Psoas muscle (tissue), 8 donors: ENCODE data around the gene KCNMB1. TPM values are rescaled to one million over a fixed set of nuclear protein-coding genes. Genes with fewer than 3 reads are reported as not detected.

Experiments
- ATAC-seq, 4 donors: fragments of 200-7000 bp; cut with Tn5 transposase; one replicate each; pipeline ENCODE4 v1.9.1; 2020; ENCODE audit warnings: moderate library complexity in 3 of 4, mild to moderate bottlenecking in 2 of 4
- DNase-seq, 2 donors: peaks; one replicate each; pipeline ENCODE4 v3.0.0-alpha.2; 2020
- H3K27ac ChIP-seq: fragments of 200-600 bp; one replicate; pipeline ENCODE4 v1.8.0; 2022
- H3K27me3 ChIP-seq, 3 donors: fragments of 200-600 bp in 1 of 3; one replicate each; pipeline versions ENCODE4 v1.6.1 to v1.8.0; 2013 to 2022; ENCODE audit warnings: low read length in 2 of 3, mild to moderate bottlenecking in 2 of 3, moderate library complexity in 1 of 3; ENCODE audit not compliant: insufficient read depth in 3 of 3
- H3K36me3 ChIP-seq, 2 donors: fragments of 200-600 bp in 1 of 2; one replicate each; pipeline versions ENCODE4 v1.6.1 to v1.8.0; 2013 to 2022; ENCODE audit warnings: low read depth in 1 of 2, mild to moderate bottlenecking in 1 of 2, moderate library complexity in 1 of 2; ENCODE audit not compliant: insufficient read depth in 1 of 2
- H3K4me1 ChIP-seq: fragments of 200-600 bp; one replicate; pipeline ENCODE4 v1.8.0; 2022
- H3K4me3 ChIP-seq: fragments of 200-600 bp; one replicate; pipeline ENCODE4 v1.8.0; 2022; ENCODE audit warnings: mild to moderate bottlenecking
- H3K9me3 ChIP-seq: fragments of 200-600 bp; one replicate; pipeline ENCODE4 v1.8.0; 2022
- CTCF ChIP-seq: fragments of 200-600 bp; IDR thresholded peaks from one replicate; pipeline ENCODE4 v1.8.0; 2022; ENCODE audit warnings: antibody characterized with exemption
- WGBS, 3 donors: extraction: QIAGEN DNeasy Blood & Tissue Kit; methylation state at CpG; one replicate each; pipeline versions ENCODE4 v1.1.6 to v1.1.7; 2013; 5-methylcytosine and 5-hydroxymethylcytosine counted together
- intact Hi-C, 2 donors: fragments of 100-400 bp; cut with DNase I; formaldehyde crosslinking; loops; one replicate each; pipeline versions ENCODE4 v1.11.0 to v1.14.2; 2022
- polyA plus RNA-seq, 3 donors: library from polyadenylated mRNA; stranded (reverse); fragments of 200-250 nt; gene quantifications; one replicate each; pipeline ENCODE4 v1.2.3, GENCODE V29; 2013
- total RNA-seq, 4 donors: library from RNA; stranded (reverse); fragmentation: NEBNext Ultra II Directional in 2 of 4; extraction: Animal tissue kit (Norgen Biotek cat#: 25700) in 2 of 4; gene quantifications; one replicate each; pipeline versions ENCODE4 v1.2.1 to v1.2.4, GENCODE V29; 2021 to 2023
- donor health status: healthy with polysubstance abuse.
- donor health status: DM: no; HTN: no; CAD: no; lungs with moderate emphysema.
- donor health status: Bipolar disorder and iron deficiency.
- donor health status: healthy.
- donor health status: DM: yes; HTN: yes; CAD: no.
- donor health status: DM: no; HTN: no; CAD: no.
- donor health status: DM: no; HTN: no; CAD: no.
- donor health status: DM: yes; HTN: yes; CAD: no.

Gene KCNMB1
- total and polyA plus RNA-seq, 7 donors = 0.12 to 0.42 (median 0.25) TPM

- DNase-seq (no peak), ATAC-seq (no peak)
- Histone ChIP-seq H3K27ac (no peak overlapping the region), H3K36me3 (no peaks in the 10 kb centered on the region), H3K4me3 (no peak overlapping the region), H3K27me3 (peaks cover 0 to 4% (median 0%) of the 10 kb centered on the region in 3 donors), H3K9me3 (no peaks in the 10 kb centered on the region), H3K4me1 (no peaks in the 10 kb centered on the region)
- 62 to 63% (median 62%) methylated on average over 7 of the region's 7 CpGs for WGBS, 3 donors
- no peak for TF ChIP-seq CTCF
- intact Hi-C loops = no loop called here
These were observed 19.9 kb upstream of the KCNMB1 start for GRCh38 chr5:170408877-170409660.

- no peak overlapping the region for H3K4me3 ChIP-seq
- intact Hi-C loops = no loop called here
- H3K27me3 ChIP-seq = peaks cover 0 to 4% (median 0%) of the 10 kb centered on the region in 3 donors
- no peak for TF ChIP-seq CTCF
- no peaks in the 10 kb centered on the region for H3K9me3 ChIP-seq
- ATAC-seq (peak; percentile 56 to 86 (median 56)), DNase-seq (no peak)
- H3K27ac ChIP-seq = no peak overlapping the region
- 15 to 21% (median 18%) methylated on average over 6 of the region's 6 CpGs for WGBS, 3 donors
- H3K4me1 ChIP-seq = no peaks in the 10 kb centered on the region
- H3K36me3 ChIP-seq = no peaks in the 10 kb centered on the region
These were observed 19.1 kb upstream of the KCNMB1 start for GRCh38 chr5:170408226-170408625.

GRCh38 chr5:170407062-170407461 lies 17.9 kb upstream of the KCNMB1 start:
- no peak for DNase-seq
- Histone ChIP-seq H3K36me3 (no peaks in the 10 kb centered on the region), H3K9me3 (no peaks in the 10 kb centered on the region), H3K4me3 (no peak overlapping the region), H3K27me3 (peaks cover 0 to 4% (median 0%) of the 10 kb centered on the region in 3 donors), H3K27ac (no peak overlapping the region), H3K4me1 (no peaks in the 10 kb centered on the region)
- intact Hi-C loops = no loop called here
- TF ChIP-seq CTCF = no peak
- WGBS, 3 donors = 92 to 97% (median 93%) methylated on average over 6 of the region's 6 CpGs
- no peak for ATAC-seq

GRCh38 chr5:170405817-170406216 lies 16.6 kb upstream of the KCNMB1 start:
- H3K4me1 ChIP-seq = no peaks in the 10 kb centered on the region
- ATAC-seq = no peak
- H3K9me3 ChIP-seq = no peaks in the 10 kb centered on the region
- H3K36me3 ChIP-seq = no peaks in the 10 kb centered on the region
- H3K27ac ChIP-seq = no peak overlapping the region
- no peak overlapping the region for H3K4me3 ChIP-seq
- H3K27me3 ChIP-seq = peaks cover 0 to 4% (median 0%) of the 10 kb centered on the region in 3 donors
- no peak for DNase-seq
- WGBS, 3 donors = 52 to 57% (median 52%) methylated on average over 2 of the region's 2 CpGs
- intact Hi-C loops = no loop called here
- no peak for TF ChIP-seq CTCF
